Epithelial cell of proximal tubule (primary cell): Measurements from ENCODE around the gene NBR1. TPM values are rescaled to one million over a fixed set of nuclear protein-coding genes. Genes with fewer than 3 reads are reported as not detected.
"Not testable (repeated sequence)": the region's sequence is repeated elsewhere in the genome, so short reads cannot be mapped to it uniquely, and the experiment has no call there.

ENCODE experiments used
- DNase-seq: peaks from one replicate; pipeline ENCODE4 v3.0.0-alpha.2; 2011; ENCODE audit warnings: low read depth
- H3K4me3 ChIP-seq: 2 replicates; pipeline ENCODE4 v1.5.1; 2011; ENCODE audit warnings: low read depth, mild to moderate bottlenecking, low read length
- total RNA-seq: library from RNA; depleted of rRNA; stranded (reverse); fragments of >200 nt; gene quantifications from 2 replicates; pipeline ENCODE4 v1.2.3, GENCODE V29; 2015
- TF ChIP-seq, protein P1 (sequence below): conservative IDR thresholded peaks from 2 replicates; pipeline ENCODE4 v1.5.1; 2012; ENCODE audit warnings: low read depth, mild to moderate bottlenecking, low read length

NBR1 gene
- total RNA-seq, 1 donor from 2014 or later: 32.1 TPM

DNA sequence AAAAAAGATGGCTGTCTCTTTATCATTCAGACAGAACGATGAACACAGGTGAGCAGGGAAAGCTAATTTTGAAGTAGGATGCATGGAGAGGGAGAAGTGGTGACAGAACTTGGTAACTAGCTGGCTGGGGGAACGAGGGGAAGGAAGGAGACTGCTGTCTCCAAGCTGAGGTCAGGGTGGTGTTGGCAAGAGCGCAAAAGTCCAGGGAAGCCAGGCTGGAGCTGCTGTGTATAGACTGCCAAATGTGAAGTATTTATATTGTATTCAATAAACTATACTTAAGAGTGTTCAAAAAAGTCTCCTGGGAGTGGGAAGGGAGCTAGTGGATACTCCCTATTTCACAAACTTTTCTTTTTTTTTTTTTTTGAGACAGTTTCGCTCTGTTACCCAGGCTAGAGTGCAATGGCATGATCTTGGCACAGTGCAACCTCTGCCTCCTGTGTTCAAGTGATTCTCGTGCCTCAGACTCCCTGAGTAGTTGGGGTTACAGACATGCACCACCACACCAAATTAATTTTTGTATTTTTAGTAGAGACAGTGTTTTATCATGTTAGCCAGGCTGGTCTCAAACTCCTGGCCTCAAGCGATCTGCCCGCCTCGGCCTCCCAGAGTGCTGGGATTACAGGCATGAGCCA, 48.8 kb downstream of the NBR1 start:
- no peak overlapping the region for H3K4me3 ChIP-seq
- TF ChIP-seq, protein P1, sequence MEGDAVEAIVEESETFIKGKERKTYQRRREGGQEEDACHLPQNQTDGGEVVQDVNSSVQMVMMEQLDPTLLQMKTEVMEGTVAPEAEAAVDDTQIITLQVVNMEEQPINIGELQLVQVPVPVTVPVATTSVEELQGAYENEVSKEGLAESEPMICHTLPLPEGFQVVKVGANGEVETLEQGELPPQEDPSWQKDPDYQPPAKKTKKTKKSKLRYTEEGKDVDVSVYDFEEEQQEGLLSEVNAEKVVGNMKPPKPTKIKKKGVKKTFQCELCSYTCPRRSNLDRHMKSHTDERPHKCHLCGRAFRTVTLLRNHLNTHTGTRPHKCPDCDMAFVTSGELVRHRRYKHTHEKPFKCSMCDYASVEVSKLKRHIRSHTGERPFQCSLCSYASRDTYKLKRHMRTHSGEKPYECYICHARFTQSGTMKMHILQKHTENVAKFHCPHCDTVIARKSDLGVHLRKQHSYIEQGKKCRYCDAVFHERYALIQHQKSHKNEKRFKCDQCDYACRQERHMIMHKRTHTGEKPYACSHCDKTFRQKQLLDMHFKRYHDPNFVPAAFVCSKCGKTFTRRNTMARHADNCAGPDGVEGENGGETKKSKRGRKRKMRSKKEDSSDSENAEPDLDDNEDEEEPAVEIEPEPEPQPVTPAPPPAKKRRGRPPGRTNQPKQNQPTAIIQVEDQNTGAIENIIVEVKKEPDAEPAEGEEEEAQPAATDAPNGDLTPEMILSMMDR: no peak
- no peak for DNase-seq

GRCh38 chr17:43220511-43221125, 49.6 kb downstream of the NBR1 start:
- TF ChIP-seq, protein P1: no peak
- no peak for DNase-seq
- no peak overlapping the region for H3K4me3 ChIP-seq

DNA sequence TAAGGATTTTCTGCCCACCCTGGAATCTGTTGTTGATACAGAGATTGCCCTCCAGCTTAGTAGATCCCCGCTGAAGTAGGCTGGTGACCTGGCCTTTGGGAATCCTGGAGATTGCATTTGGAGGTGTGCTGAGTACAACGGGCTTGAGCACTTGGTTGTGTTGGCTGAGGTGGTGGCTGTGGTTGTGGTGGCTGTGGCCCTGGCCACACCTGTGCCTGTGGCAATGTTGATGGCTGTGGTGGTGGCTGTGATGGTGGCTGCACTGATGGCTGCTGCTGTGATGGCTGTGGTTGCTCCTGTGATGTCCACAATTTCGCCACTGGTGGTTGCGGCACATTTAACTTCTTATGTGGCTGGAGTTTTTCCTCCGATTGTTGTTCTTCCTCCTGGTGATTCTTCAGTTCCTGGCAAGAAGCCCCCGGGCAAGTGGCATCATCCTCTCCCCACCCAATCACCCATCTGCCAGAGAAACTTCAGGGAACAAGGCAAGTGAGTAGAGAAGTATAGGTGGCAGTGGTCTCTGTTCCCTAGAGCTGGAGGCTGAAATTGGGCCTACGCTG, 53.2 kb downstream of the NBR1 start:
- no peak overlapping the region for H3K4me3 ChIP-seq
- DNase-seq: no peak
- TF ChIP-seq, protein P1: no peak

DNA sequence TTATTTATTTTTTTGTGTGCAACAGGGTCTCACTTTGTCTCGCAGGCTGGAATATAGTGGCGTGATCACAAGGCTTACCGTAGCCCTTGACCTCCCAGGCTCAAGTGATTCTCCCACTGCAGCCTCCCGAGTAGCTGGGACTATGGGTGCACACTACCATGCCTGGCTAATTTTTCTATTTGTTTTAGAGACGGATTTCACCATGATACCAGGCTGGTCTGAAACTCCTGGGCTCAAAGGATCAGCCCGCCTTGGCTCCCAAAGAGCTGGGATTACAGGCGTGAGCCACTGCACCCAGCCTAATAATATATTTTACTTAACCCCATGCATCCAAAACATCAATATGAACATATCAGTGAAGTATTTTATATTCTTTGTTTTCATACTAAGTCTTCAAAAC, 55.4 kb downstream of the NBR1 start:
- TF ChIP-seq, protein P1: no peak
- DNase-seq: no peak
- no peak overlapping the region for H3K4me3 ChIP-seq

- H3K4me3 ChIP-seq, DNase-seq: not testable (repeated sequence)
Observed at GRCh38 chr17:43228020-43228782, 57.2 kb downstream of the NBR1 start, which contains the start of gene CCDC200. CCDC200 (minus strand) TSS chr17:43228623; CDS start chr17:43228554, 69 bp downstream.

GRCh38 chr17:43231205-43232020, 60.4 kb downstream of the NBR1 start:
- DNase-seq, H3K4me3 ChIP-seq: not testable (repeated sequence)

GRCh38 chr17:43232021-43232699, 61.1 kb downstream of the NBR1 start:
- H3K4me3 ChIP-seq, DNase-seq: not testable (repeated sequence)

GRCh38 chr17:43233263-43233662, 62.2 kb downstream of the NBR1 start:
- not testable (repeated sequence) for H3K4me3 ChIP-seq, DNase-seq

DNA sequence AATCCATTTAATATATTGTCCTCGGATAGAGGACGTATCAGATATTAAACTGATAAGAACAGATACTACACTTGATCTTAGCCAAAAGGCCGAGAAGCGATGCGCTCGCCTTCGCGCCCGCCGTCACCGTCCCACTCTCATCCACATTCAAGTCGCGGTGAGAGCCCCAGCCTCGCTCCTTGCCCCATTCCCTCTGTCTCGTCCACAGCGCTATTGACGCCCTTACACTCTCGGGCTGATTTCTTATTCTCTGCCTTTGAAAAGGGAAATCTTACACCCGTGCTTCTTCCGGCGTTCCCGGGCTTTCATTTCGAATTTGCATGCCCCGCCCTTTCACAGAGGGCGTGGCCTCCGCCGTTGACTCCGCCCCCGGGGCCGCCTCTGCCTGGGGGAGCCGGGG, 62.9 kb downstream of the NBR1 start, which contains the start of gene RNU2-1:
Gene RNU2-1 (minus strand): TSS at position 101 of the 400 bp plus-strand sequence.
- DNase-seq, H3K4me3 ChIP-seq: not testable (repeated sequence)

DNA sequence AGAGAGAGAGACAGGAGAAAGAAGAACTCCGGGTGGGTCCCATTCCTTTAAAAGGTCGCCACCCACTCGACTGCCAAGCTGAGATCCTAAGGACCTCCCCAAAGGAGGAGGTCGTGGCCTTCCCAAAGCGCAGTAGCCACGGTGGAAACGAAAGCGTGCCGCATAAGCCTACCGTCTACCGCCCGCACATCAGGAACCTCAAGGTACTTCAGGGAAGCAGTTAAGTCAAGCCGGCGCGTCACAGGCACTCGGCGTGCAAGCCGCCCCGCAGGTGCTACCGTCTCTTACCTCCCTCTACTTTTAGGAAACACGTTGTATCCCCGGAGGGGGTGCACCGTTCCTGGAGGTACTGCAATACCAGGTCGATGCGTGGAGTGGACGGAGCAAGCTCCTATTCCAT, 68.6 kb downstream of the NBR1 start:
- not testable (repeated sequence) for DNase-seq, H3K4me3 ChIP-seq

- not testable (repeated sequence) for DNase-seq, H3K4me3 ChIP-seq
Observed at GRCh38 chr17:43240596-43241352, 69.8 kb downstream of the NBR1 start.

GRCh38 chr17:43246456-43246855, 75.4 kb downstream of the NBR1 start:
- not testable (repeated sequence) for DNase-seq

More at GRCh38 chr17:43246456-43246855, 75.4 kb downstream of the NBR1 start:
- H3K4me3 ChIP-seq: not testable (repeated sequence)
